ENCODE data around the gene TLNRD1. TPM values are rescaled to one million over a fixed set of nuclear protein-coding genes. Genes with fewer than 3 reads are reported as not detected.
"Not testable (repeated sequence)": the region's sequence is repeated elsewhere in the genome, so short reads cannot be mapped to it uniquely, and the experiment has no call there.

Gene TLNRD1
- total RNA-seq, 3 donors from 2014 or later (not counting 1 experiment from before 2014, with no cell fraction given) = 13.4 to 19.6 (median 17.5) TPM

- no peak for ATAC-seq
- no peaks in the 10 kb centered on the region for H3K4me1 ChIP-seq (ENCODE audit: control insufficient read depth, insufficient read depth, low read length)
- no peak overlapping the region for H3K4me3 Mint-ChIP-seq
- H3K27ac ChIP-seq (ENCODE audit: low read length) = no peak overlapping the region
- no peaks in the 10 kb centered on the region for H3K36me3 Mint-ChIP-seq
- DNase-seq = no peak
- no peaks in the 10 kb centered on the region for H3K27me3 Mint-ChIP-seq (ENCODE audit: low read depth in 2 of 2)
- H3K4me3 ChIP-seq (ENCODE audit: low read length) = no peak overlapping the region
- WGBS (ENCODE audit: insufficient coverage) = 99% methylated on average over 9 of the region's 9 CpGs
- H3K27me3 ChIP-seq (ENCODE audit: control insufficient read depth, insufficient read depth, low read length) = no peaks in the 10 kb centered on the region
- TF ChIP-seq CTCF (IDR thresholded peaks at IDR 0.05) = no peak
- peaks cover 31% of the 10 kb centered on the region for H3K36me3 ChIP-seq (ENCODE audit: control insufficient read depth, insufficient read depth, low read length)
- no peak overlapping the region for H3K27ac Mint-ChIP-seq
- intact Hi-C loops (cut with micrococcal nuclease) = no loop called here
- no peaks in the 10 kb centered on the region for H3K9me3 Mint-ChIP-seq
- H3K9me3 ChIP-seq (ENCODE audit: control insufficient read depth, insufficient read depth, low read length) = no peaks in the 10 kb centered on the region
- peaks cover 12 to 29% of the 10 kb centered on the region in 2 donors for H3K4me1 Mint-ChIP-seq
These were observed 46.6 kb upstream of the TLNRD1 start for GRCh38 chr15:80953953-80954778.

- H3K27ac ChIP-seq (ENCODE audit: low read length); H3K4me1 ChIP-seq (ENCODE audit: control insufficient read depth, insufficient read depth, low read length); H3K9me3 ChIP-seq (ENCODE audit: control insufficient read depth, insufficient read depth, low read length); H3K4me3 ChIP-seq (ENCODE audit: low read length); intact Hi-C loops (cut with micrococcal nuclease); H3K27me3 ChIP-seq (ENCODE audit: control insufficient read depth, insufficient read depth, low read length); H3K4me3 Mint-ChIP-seq; H3K9me3 Mint-ChIP-seq; H3K36me3 Mint-ChIP-seq; DNase-seq; H3K27me3 Mint-ChIP-seq (ENCODE audit: low read depth in 2 of 2): not testable (repeated sequence)
- WGBS (ENCODE audit: insufficient coverage) = 78% methylated on average over 13 of the region's 19 CpGs
- peaks cover 18% of the 10 kb centered on the region for H3K36me3 ChIP-seq (ENCODE audit: control insufficient read depth, insufficient read depth, low read length)
- ATAC-seq = peak in 2 of 3 donors; percentile 51 to 75
- peak overlapping the region in 1 of 2 donors; percentile 24 for H3K27ac Mint-ChIP-seq
- peaks cover 12 to 29% of the 10 kb centered on the region in 2 donors for H3K4me1 Mint-ChIP-seq
These were observed 44.9 kb upstream of the TLNRD1 start for GRCh38 chr15:80955571-80956452.

- no peak for DNase-seq
- Histone ChIP-seq H3K27me3 (ENCODE audit: control insufficient read depth, insufficient read depth, low read length) (no peaks in the 10 kb centered on the region), H3K4me3 (ENCODE audit: low read length) (no peak overlapping the region), H3K36me3 (ENCODE audit: control insufficient read depth, insufficient read depth, low read length) (peaks cover 4% of the 10 kb centered on the region), H3K4me1 (ENCODE audit: control insufficient read depth, insufficient read depth, low read length) (no peaks in the 10 kb centered on the region), H3K27ac (ENCODE audit: low read length) (no peak overlapping the region), H3K9me3 (ENCODE audit: control insufficient read depth, insufficient read depth, low read length) (no peaks in the 10 kb centered on the region)
- intact Hi-C loops (cut with micrococcal nuclease) = no loop called here
- H3K4me3 Mint-ChIP-seq = no peak overlapping the region
- no peaks in the 10 kb centered on the region for H3K36me3 Mint-ChIP-seq
- H3K4me1 Mint-ChIP-seq = peaks cover 19 to 35% of the 10 kb centered on the region in 2 donors
- H3K27ac Mint-ChIP-seq = peak overlapping the region in 1 of 2 donors; percentile 66
- no peaks in the 10 kb centered on the region for H3K27me3 Mint-ChIP-seq (ENCODE audit: low read depth in 2 of 2)
- 86% methylated on average over 2 of the region's 2 CpGs for WGBS (ENCODE audit: insufficient coverage)
- TF ChIP-seq CTCF (IDR thresholded peaks at IDR 0.05) = no peak
- no peak for ATAC-seq
- no peaks in the 10 kb centered on the region for H3K9me3 Mint-ChIP-seq
These were observed 43.2 kb upstream of the TLNRD1 start for GRCh38 chr15:80957556-80957955.

GRCh38 chr15:80957976-80958375 is 42.7 kb upstream of the TLNRD1 start:
- DNase-seq = no peak
- no peak overlapping the region for H3K4me3 ChIP-seq (ENCODE audit: low read length)
- ATAC-seq = no peak
- TF ChIP-seq CTCF (IDR thresholded peaks at IDR 0.05) = no peak
- peaks cover 2% of the 10 kb centered on the region for H3K36me3 ChIP-seq (ENCODE audit: control insufficient read depth, insufficient read depth, low read length)
- no peaks in the 10 kb centered on the region for H3K9me3 ChIP-seq (ENCODE audit: control insufficient read depth, insufficient read depth, low read length)
- no peak overlapping the region for H3K27ac ChIP-seq (ENCODE audit: low read length)
- no peaks in the 10 kb centered on the region for H3K4me1 ChIP-seq (ENCODE audit: control insufficient read depth, insufficient read depth, low read length)
- no peaks in the 10 kb centered on the region for H3K36me3 Mint-ChIP-seq
- H3K9me3 Mint-ChIP-seq = no peaks in the 10 kb centered on the region
- intact Hi-C loops (cut with micrococcal nuclease) = no loop called here
- H3K27me3 Mint-ChIP-seq (ENCODE audit: low read depth in 2 of 2) = no peaks in the 10 kb centered on the region
- 93% methylated on average over 2 of the region's 2 CpGs for WGBS (ENCODE audit: insufficient coverage)
- H3K27ac Mint-ChIP-seq = peak overlapping the region in 1 of 2 donors; percentile 66
- H3K4me1 Mint-ChIP-seq = peaks cover 23 to 36% of the 10 kb centered on the region in 2 donors
- no peaks in the 10 kb centered on the region for H3K27me3 ChIP-seq (ENCODE audit: control insufficient read depth, insufficient read depth, low read length)
- H3K4me3 Mint-ChIP-seq = no peak overlapping the region
